ENCODE measurements around the gene WASL. TPM values are rescaled to one million over a fixed set of nuclear protein-coding genes. Genes with fewer than 3 reads are reported as not detected.
"Not testable (repeated sequence)": the region's sequence is repeated elsewhere in the genome, so short reads cannot be mapped to it uniquely, and the experiment has no call there.

The WASL gene
- total RNA-seq, 2 experiments from 2014 or later = 4.4 to 6.3 TPM

GRCh38 chr7:123782071-123782798 lies 33.4 kb upstream of the WASL start:
- H3K79me2 ChIP-seq (ENCODE audit: insufficient read depth, low read depth, low read length) = no peaks in the 10 kb centered on the region
- no peaks in the 10 kb centered on the region for H3K9me2 ChIP-seq (ENCODE audit: insufficient read depth, low read length)
- H3K4me1 ChIP-seq (ENCODE audit: insufficient read depth, low read length, poor library complexity, severe bottlenecking) = no peaks in the 10 kb centered on the region
- no peak overlapping the region for H3K27ac ChIP-seq (ENCODE audit: low read depth, low read length, poor library complexity, severe bottlenecking)
- ChIA-PET POLR2A (interaction anchor here (0.7 to 1.0 kb wide), 2 partner anchors 47 to 1148 kb away, joined by 3 read pairs; no protein-coding TSS in a partner anchor), CTCF (ENCODE audit: unreplicated experiment) (no interaction called here)
- H3K4me2 ChIP-seq (ENCODE audit: low read length) = no peak overlapping the region
- H4K20me1 ChIP-seq (ENCODE audit: insufficient read depth, low read length) = no peaks in the 10 kb centered on the region
- no peak for TF ChIP-seq EZH2phosphoT487 (IDR thresholded peaks at IDR 0.05; ENCODE audit: borderline replicate concordance, low read depth, low read length)
- TF ChIP-seq, protein P1, sequence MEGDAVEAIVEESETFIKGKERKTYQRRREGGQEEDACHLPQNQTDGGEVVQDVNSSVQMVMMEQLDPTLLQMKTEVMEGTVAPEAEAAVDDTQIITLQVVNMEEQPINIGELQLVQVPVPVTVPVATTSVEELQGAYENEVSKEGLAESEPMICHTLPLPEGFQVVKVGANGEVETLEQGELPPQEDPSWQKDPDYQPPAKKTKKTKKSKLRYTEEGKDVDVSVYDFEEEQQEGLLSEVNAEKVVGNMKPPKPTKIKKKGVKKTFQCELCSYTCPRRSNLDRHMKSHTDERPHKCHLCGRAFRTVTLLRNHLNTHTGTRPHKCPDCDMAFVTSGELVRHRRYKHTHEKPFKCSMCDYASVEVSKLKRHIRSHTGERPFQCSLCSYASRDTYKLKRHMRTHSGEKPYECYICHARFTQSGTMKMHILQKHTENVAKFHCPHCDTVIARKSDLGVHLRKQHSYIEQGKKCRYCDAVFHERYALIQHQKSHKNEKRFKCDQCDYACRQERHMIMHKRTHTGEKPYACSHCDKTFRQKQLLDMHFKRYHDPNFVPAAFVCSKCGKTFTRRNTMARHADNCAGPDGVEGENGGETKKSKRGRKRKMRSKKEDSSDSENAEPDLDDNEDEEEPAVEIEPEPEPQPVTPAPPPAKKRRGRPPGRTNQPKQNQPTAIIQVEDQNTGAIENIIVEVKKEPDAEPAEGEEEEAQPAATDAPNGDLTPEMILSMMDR (conservative IDR thresholded peaks at IDR 0.05; ENCODE audit: low read length) = no peak
- intact Hi-C loops (cut with micrococcal nuclease; ENCODE audit: unreplicated experiment) = no loop called here
- BruUV-seq (replicated peaks) = no TSS peak
- H3K4me3 ChIP-seq (ENCODE audit: low read depth, low read length, poor library complexity, severe bottlenecking) = no peak overlapping the region
- no peak overlapping the region for H2AFZ ChIP-seq (ENCODE audit: low read length)
- no peaks in the 10 kb centered on the region for H3K36me3 ChIP-seq (ENCODE audit: insufficient read depth, low read length)
- DNase-seq (ENCODE audit: low spot score) = no peak
- H3K9me3 ChIP-seq (ENCODE audit: low read length) = no peaks in the 10 kb centered on the region

DNA sequence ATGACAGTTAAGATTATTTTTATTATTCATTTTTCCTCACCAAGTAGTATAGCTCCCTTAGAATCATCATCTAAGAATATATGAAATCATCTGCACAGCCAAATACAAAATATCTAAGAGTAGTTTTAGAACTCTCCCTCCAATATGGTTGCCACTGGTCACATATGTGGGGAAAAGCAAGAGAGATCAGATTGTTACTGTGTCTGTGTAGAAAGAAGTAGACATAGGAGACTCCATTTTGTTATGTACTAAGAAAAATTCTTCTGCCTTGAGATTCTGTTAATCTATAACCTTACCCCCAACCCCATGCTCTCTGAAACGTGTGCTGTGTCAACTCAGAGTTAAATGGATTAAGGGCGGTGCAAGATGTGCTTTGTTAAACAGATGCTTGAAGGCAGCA lies 31.7 kb upstream of the WASL start:
- DNase-seq (ENCODE audit: low spot score); H2AFZ ChIP-seq (ENCODE audit: low read length); intact Hi-C loops (cut with micrococcal nuclease; ENCODE audit: unreplicated experiment); H3K79me2 ChIP-seq (ENCODE audit: insufficient read depth, low read depth, low read length); CTCF ChIA-PET (ENCODE audit: unreplicated experiment); H3K9me3 ChIP-seq (ENCODE audit: low read length); H3K27ac ChIP-seq (ENCODE audit: low read depth, low read length, poor library complexity, severe bottlenecking); BruUV-seq (replicated peaks); H4K20me1 ChIP-seq (ENCODE audit: insufficient read depth, low read length); H3K4me1 ChIP-seq (ENCODE audit: insufficient read depth, low read length, poor library complexity, severe bottlenecking); H3K9me2 ChIP-seq (ENCODE audit: insufficient read depth, low read length); H3K4me3 ChIP-seq (ENCODE audit: low read depth, low read length, poor library complexity, severe bottlenecking); H3K4me2 ChIP-seq (ENCODE audit: low read length); H3K36me3 ChIP-seq (ENCODE audit: insufficient read depth, low read length): not testable (repeated sequence)
- POLR2A ChIA-PET = interaction anchor here (1.5 kb wide), 1 partner anchor 31 kb away, joined by 4 read pairs; the partner anchor contains the start of gene WASL

DNA sequence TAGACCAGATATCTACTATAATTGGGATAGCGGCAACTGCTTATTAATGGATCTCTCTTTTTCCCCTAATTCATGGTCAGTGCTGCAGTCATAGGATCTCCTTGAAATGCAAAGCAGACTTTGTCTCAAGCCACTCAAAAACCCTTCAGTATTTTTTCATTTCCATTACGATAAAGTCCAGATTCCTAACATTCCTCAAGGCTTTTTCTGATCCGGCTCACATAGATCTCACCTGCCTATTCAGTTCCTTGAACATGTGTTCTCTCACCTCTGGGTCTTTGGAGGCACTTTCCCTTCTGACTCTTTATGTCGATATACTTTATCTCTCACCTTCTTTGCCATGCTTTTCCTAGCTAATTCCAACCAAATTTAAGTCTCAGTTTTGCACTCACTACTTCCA lies 25.7 kb upstream of the WASL start:
- Histone ChIP-seq H3K4me1 (ENCODE audit: insufficient read depth, low read length, poor library complexity, severe bottlenecking) (no peaks in the 10 kb centered on the region), H2AFZ (ENCODE audit: low read length) (no peak overlapping the region), H3K27ac (ENCODE audit: low read depth, low read length, poor library complexity, severe bottlenecking) (no peak overlapping the region), H3K36me3 (ENCODE audit: insufficient read depth, low read length) (no peaks in the 10 kb centered on the region), H3K4me3 (ENCODE audit: low read depth, low read length, poor library complexity, severe bottlenecking) (no peak overlapping the region), H3K4me2 (ENCODE audit: low read length) (no peak overlapping the region), H3K9me3 (ENCODE audit: low read length) (no peaks in the 10 kb centered on the region), H3K79me2 (ENCODE audit: insufficient read depth, low read depth, low read length) (no peaks in the 10 kb centered on the region), H4K20me1 (ENCODE audit: insufficient read depth, low read length) (no peaks in the 10 kb centered on the region), H3K9me2 (ENCODE audit: insufficient read depth, low read length) (no peaks in the 10 kb centered on the region)
- CTCF ChIA-PET (ENCODE audit: unreplicated experiment) = no interaction called here
- TF ChIP-seq, protein P1 (conservative IDR thresholded peaks at IDR 0.05; ENCODE audit: low read length) = no peak
- no peak for TF ChIP-seq EZH2phosphoT487 (IDR thresholded peaks at IDR 0.05; ENCODE audit: borderline replicate concordance, low read depth, low read length)
- POLR2A ChIA-PET = no interaction called here
- BruUV-seq (replicated peaks) = no TSS peak
- DNase-seq (ENCODE audit: low spot score) = no peak
- intact Hi-C loops (cut with micrococcal nuclease; ENCODE audit: unreplicated experiment) = no loop called here
